ENCODE results near the gene ENTPD5.

DNA sequence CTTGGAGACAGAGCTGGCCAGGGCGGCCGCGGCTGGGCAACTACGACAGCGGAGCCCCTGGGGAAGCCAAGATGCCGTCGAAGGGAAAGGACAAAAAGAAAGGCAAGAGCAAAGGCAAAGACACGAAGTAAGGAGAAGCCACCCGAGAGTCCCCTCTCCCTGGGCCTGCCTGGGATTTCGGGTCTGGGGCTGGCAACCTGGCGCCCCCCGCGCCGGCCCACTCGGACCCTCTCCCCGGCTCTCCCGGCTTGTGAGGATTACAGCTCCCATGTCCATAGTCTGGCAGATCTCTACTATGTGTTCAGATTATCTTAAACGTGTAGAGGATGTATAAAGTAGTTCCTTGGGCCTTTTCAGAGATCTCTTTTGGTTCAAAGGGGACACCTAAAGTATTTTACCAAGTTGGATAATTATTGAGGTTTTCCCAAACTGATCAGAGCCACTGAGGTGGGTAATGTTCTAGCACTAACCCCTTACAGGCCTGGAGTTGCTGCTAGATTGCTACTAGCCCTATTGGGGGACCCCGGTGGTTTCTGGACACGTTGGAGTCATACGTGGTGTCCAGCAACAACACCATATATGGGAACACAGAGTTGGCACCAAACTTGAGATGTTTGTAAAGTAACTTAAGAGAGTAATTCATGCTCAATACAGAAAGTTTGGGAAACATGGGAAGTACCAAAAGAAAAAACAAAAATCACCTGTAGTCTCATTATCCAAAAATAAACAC lies 485 bp upstream of the ENTPD5 start:
- TF ChIP-seq, protein P1, sequence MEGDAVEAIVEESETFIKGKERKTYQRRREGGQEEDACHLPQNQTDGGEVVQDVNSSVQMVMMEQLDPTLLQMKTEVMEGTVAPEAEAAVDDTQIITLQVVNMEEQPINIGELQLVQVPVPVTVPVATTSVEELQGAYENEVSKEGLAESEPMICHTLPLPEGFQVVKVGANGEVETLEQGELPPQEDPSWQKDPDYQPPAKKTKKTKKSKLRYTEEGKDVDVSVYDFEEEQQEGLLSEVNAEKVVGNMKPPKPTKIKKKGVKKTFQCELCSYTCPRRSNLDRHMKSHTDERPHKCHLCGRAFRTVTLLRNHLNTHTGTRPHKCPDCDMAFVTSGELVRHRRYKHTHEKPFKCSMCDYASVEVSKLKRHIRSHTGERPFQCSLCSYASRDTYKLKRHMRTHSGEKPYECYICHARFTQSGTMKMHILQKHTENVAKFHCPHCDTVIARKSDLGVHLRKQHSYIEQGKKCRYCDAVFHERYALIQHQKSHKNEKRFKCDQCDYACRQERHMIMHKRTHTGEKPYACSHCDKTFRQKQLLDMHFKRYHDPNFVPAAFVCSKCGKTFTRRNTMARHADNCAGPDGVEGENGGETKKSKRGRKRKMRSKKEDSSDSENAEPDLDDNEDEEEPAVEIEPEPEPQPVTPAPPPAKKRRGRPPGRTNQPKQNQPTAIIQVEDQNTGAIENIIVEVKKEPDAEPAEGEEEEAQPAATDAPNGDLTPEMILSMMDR (IDR thresholded peaks at IDR 0.05), result peak in 1 of 6 experiments; percentile 3
- no peak for TF ChIP-seq POLR2A (IDR thresholded peaks at IDR 0.05)
